SU-DHL-6 (cell line): ENCODE measurements around the gene S1PR3.

Experiments
- H2AFZ ChIP-seq: fragments of 200-600 bp; sonication (generic); 2 replicates; pipeline ENCODE4 v1.6.1; 2014; ENCODE audit warnings: low read depth, mild to moderate bottlenecking, moderate library complexity, mixed read lengths, antibody characterized with exemption, low read length; ENCODE audit not compliant: severe bottlenecking
- H3F3A ChIP-seq: fragments of 200-600 bp; shearing (Covaris generic); 2 replicates; pipeline ENCODE4 v1.6.0; 2016; ENCODE audit warnings: antibody characterized with exemption, mild to moderate bottlenecking; ENCODE audit not compliant: insufficient read depth
- H3K27ac ChIP-seq: fragments of 200-600 bp; sonication (generic); 2 replicates; pipeline ENCODE4 v1.5.1; 2016; ENCODE audit warnings: low read depth, mild to moderate bottlenecking, low read length, moderate library complexity, mixed read lengths
- H3K27me3 ChIP-seq: fragments of 200-600 bp; sonication (generic), shearing (Covaris generic); 2 replicates; pipeline ENCODE4 v1.6.0; 2014; ENCODE audit warnings: mild to moderate bottlenecking, low read length
- H3K36me3 ChIP-seq: fragments of 200-600 bp; sonication (generic); 2 replicates; pipeline ENCODE4 v1.6.1; 2014; ENCODE audit warnings: mild to moderate bottlenecking, low read length, mixed read lengths
- H3K4me2 ChIP-seq: fragments of 300-600, 200-600 bp; shearing (Covaris generic), sonication (generic); 2 replicates; pipeline ENCODE4 v1.6.0; 2014; ENCODE audit warnings: low read length, low read depth, mild to moderate bottlenecking; ENCODE audit not compliant: poor library complexity, severe bottlenecking
- H3K4me3 ChIP-seq: fragments of 200-600 bp; sonication (generic); 2 replicates; pipeline ENCODE4 v1.5.1; 2014; ENCODE audit warnings: antibody characterized with exemption, low read length, mild to moderate bottlenecking, mixed read lengths; ENCODE audit not compliant: insufficient read depth, poor library complexity, severe bottlenecking
- H3K79me2 ChIP-seq: fragments of 200-600 bp; sonication (generic); 2 replicates; pipeline ENCODE4 v1.6.1; 2014; ENCODE audit warnings: mild to moderate bottlenecking, low read length, moderate library complexity; ENCODE audit not compliant: insufficient read depth
- H3K9ac ChIP-seq: fragments of 200-600 bp; sonication (generic); 2 replicates; pipeline ENCODE4 v1.7.0; 2014; ENCODE audit warnings: mild to moderate bottlenecking, low read length
- H3K9me2 ChIP-seq: fragments of 200-600 bp; sonication (generic); replicated peaks from 2 replicates; pipeline ENCODE4 v1.6.1; 2014; ENCODE audit warnings: low read length; ENCODE audit not compliant: insufficient read depth
- H3K9me3 ChIP-seq: fragments of 200-600 bp; sonication (generic); 2 replicates; pipeline ENCODE4 v1.6.1; 2014; ENCODE audit warnings: low read length, mixed read lengths; ENCODE audit not compliant: insufficient read depth
- H4K20me1 ChIP-seq: fragments of 200-600 bp; sonication (generic); 2 replicates; pipeline ENCODE4 v1.6.1; 2014; ENCODE audit warnings: low read depth, mild to moderate bottlenecking, antibody characterized with exemption, low read length, moderate library complexity, mixed read lengths
- CTCF ChIP-seq: fragments of 200-600 bp; sonication (generic); IDR thresholded peaks from one replicate; pipeline ENCODE4 v1.5.1; 2017; ENCODE audit warnings: antibody characterized with exemption, mild to moderate bottlenecking, low read length, moderate library complexity; ENCODE audit not compliant: insufficient read depth, poor library complexity, severe bottlenecking
- EZH2phosphoT487 ChIP-seq: fragments of 200-600 bp; sonication (generic), shearing (Covaris generic); conservative IDR thresholded peaks from 2 replicates; pipeline ENCODE4 v1.6.1; 2018; ENCODE audit warnings: mild to moderate bottlenecking, antibody characterized with exemption, low read length, moderate library complexity, mixed read lengths

The S1PR3 gene

DNA sequence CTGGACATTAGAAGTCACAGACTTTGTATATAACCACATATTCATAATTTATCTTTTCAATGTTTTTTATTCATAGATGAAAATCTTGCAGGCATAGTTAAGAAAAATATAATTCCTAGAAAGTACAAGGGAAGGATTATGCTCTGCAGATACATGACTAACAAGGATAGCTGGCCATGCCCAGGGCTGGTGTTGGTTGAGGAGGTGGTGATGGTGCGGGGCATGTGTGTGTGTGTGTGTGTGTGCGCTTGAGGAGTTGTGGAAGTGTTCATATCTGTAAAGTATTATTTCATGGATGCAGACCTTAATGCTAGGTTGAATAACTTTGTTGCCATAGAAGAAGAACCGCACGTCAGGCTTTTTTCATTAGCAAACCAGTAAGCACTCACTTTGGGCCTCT is 1.3 kb downstream of the S1PR3 start:
- Histone ChIP-seq H2AFZ (no peak overlapping the region), H3K9me3 (no peaks in the 10 kb centered on the region), H3K27me3 (no peaks in the 10 kb centered on the region), H3K4me3 (no peak overlapping the region), H3F3A (no peaks in the 10 kb centered on the region), H3K4me2 (no peak overlapping the region), H3K79me2 (no peaks in the 10 kb centered on the region), H3K9me2 (no peaks in the 10 kb centered on the region), H3K9ac (no peak overlapping the region), H3K36me3 (no peaks in the 10 kb centered on the region), H3K27ac (no peak overlapping the region), H4K20me1 (no peaks in the 10 kb centered on the region)
- TF ChIP-seq CTCF (no peak), EZH2phosphoT487 (no peak)

DNA sequence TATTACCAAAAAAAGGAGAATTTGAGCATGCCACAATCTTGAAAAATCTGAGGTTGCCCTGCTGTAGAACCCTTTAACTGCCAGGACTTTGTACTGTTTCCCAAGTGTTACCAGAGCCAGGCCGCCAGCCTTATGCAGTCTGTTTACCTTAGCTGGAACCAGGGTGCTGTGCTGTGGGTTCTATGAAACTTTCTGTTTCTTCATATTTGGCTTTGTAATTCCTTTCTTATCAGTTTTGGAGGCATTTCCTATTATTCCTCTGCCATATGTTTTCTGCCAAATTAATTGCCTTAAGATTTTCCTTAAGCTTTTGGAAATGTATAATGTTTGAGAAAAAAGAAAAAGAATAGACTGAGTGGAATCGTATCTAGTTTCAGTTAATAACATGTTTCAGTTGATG is 2.1 kb downstream of the S1PR3 start:
- H3K27me3 ChIP-seq = no peaks in the 10 kb centered on the region
- no peak overlapping the region for H3K4me2 ChIP-seq
- no peaks in the 10 kb centered on the region for H3K9me2 ChIP-seq
- H3F3A ChIP-seq = no peaks in the 10 kb centered on the region
- no peak overlapping the region for H2AFZ ChIP-seq
- no peak for TF ChIP-seq CTCF
- TF ChIP-seq EZH2phosphoT487 = no peak
- H4K20me1 ChIP-seq = no peaks in the 10 kb centered on the region
- no peak overlapping the region for H3K9ac ChIP-seq
- H3K27ac ChIP-seq = no peak overlapping the region
- H3K36me3 ChIP-seq = no peaks in the 10 kb centered on the region
- no peaks in the 10 kb centered on the region for H3K9me3 ChIP-seq
- H3K79me2 ChIP-seq = no peaks in the 10 kb centered on the region
- H3K4me3 ChIP-seq = no peak overlapping the region

DNA sequence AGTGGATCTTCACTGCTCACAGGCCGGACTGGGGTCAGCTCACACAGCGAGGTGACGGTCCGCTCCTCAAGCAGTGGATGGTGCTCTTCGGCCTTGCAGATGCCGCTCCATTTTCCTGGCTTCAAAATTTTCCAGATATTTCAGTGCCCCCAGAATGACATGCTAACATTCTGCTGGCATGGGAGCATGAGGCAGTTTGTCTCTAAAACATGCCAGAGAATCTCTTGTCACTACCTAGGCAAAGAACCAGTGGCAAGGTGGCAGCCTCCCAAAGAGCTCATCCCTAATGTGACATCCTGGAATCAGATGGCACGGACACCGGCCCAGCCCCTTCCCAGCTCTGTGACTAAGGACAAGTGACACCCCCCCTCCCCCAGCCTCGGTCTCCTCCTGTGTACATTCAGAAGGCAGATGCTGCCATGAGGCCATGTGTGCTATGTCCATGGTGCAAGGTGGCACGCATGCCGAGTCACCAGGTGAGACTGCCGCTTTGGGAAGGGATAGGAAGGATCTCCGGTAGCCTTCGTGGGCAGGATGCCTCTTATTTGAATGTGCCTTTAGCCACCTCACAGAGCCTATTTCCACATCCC is 2.7 kb downstream of the S1PR3 start:
- Histone ChIP-seq H2AFZ (no peak overlapping the region), H3K4me2 (no peak overlapping the region), H3K27ac (no peak overlapping the region), H3K9me3 (no peaks in the 10 kb centered on the region), H3K9ac (no peak overlapping the region), H3K27me3 (no peaks in the 10 kb centered on the region), H3K79me2 (no peaks in the 10 kb centered on the region), H3K36me3 (no peaks in the 10 kb centered on the region), H4K20me1 (no peaks in the 10 kb centered on the region), H3K9me2 (no peaks in the 10 kb centered on the region), H3K4me3 (no peak overlapping the region), H3F3A (no peaks in the 10 kb centered on the region)
- TF ChIP-seq EZH2phosphoT487 = no peak
- no peak for TF ChIP-seq CTCF
